Activated naive CD4-positive, alpha-beta T cell treated with Interleukin-2 at 50 U/mL for 16 hours (primary cell): ENCODE data around the gene ZNF541.
A peak's percentile ranks its signal among the peaks of the same experiment; 100 is the strongest.
"Not testable (repeated sequence)": the region's sequence is repeated elsewhere in the genome, so short reads cannot be mapped to it uniquely, and the experiment has no call there.

Experiments
- DNase-seq: peaks from one replicate; pipeline ENCODE4 v3.0.0-alpha.2; 2020

The ZNF541 gene

GRCh38 chr19:47573071-47574026 lies at the start of gene ZNF541:
Gene ZNF541 (minus strand): TSS chr19:47573148. CDS start chr19:47555856, 17,292 bp downstream.
- DNase-seq = peak; percentile 89

GRCh38 chr19:47619763-47620162 lies 46.8 kb upstream of the ZNF541 start:
- DNase-seq = no peak

GRCh38 chr19:47618771-47619170 lies 45.8 kb upstream of the ZNF541 start:
- no peak for DNase-seq

- no peak for DNase-seq
Observed at GRCh38 chr19:47615714-47616113, 42.8 kb upstream of the ZNF541 start.

GRCh38 chr19:47615230-47615629 lies 42.3 kb upstream of the ZNF541 start:
- no peak for DNase-seq

- DNase-seq = no peak
Observed at GRCh38 chr19:47614559-47614958, 41.6 kb upstream of the ZNF541 start.

GRCh38 chr19:47614021-47614295 lies 41.0 kb upstream of the ZNF541 start:
- DNase-seq = no peak

GRCh38 chr19:47613165-47614020 lies 40.4 kb upstream of the ZNF541 start:
- DNase-seq = no peak

GRCh38 chr19:47610902-47611301 lies 38.0 kb upstream of the ZNF541 start:
- no peak for DNase-seq

- DNase-seq = peak; percentile 51
Observed at GRCh38 chr19:47609906-47610894, 37.3 kb upstream of the ZNF541 start.

- DNase-seq = peak; percentile 84
Observed at GRCh38 chr19:47608969-47609905, 36.3 kb upstream of the ZNF541 start, which contains the start of gene BICRA. Gene BICRA (plus strand): TSS chr19:47609134. CDS start chr19:47673575, 64,441 bp downstream.

GRCh38 chr19:47608074-47608918 lies 35.3 kb upstream of the ZNF541 start:
- DNase-seq = peak; percentile 96

- no peak for DNase-seq
Observed at GRCh38 chr19:47607564-47608073, 34.7 kb upstream of the ZNF541 start.

- no peak for DNase-seq
Observed at GRCh38 chr19:47603706-47604565, 31.0 kb upstream of the ZNF541 start.

GRCh38 chr19:47601180-47601904 lies 28.4 kb upstream of the ZNF541 start:
- no peak for DNase-seq

- DNase-seq = peak; percentile 100
Observed at GRCh38 chr19:47600246-47601179, 27.6 kb upstream of the ZNF541 start.

- DNase-seq = not testable (repeated sequence)
Observed at GRCh38 chr19:47599671-47600245, 26.8 kb upstream of the ZNF541 start.
